ENCODE results near the gene WNT4.

DNA sequence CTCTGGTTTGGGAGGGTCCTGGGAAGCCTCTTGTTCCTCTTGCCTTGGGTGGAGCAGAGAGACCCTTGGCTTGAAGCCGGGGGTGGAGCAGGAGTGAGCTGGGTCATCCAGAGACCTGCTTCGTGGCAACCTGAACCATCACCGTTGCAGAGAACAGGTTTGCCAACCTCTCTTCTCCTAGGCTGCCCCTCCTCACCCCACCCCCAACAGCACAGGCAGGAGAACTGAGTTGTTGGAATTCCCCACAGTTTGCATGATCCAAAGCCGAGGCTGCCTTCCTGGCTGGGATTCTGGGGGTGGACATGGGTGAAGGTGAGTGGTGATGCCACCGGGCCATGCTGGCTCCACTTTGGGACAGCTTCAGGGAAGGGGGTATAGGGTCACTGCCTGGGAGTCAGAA lies 2.2 kb downstream of the WNT4 start:
- TF ChIP-seq CREB1 (CRISPR knock-in tag; IDR thresholded peaks at IDR 0.05) (no peak), CTCF (IDR thresholded peaks at IDR 0.05) (no peak), KAT7 (CRISPR knock-in tag; IDR thresholded peaks at IDR 0.05; ENCODE audit: borderline replicate concordance) (no peak), NR3C1 (CRISPR knock-in tag; conservative IDR thresholded peaks at IDR 0.05; ENCODE audit: low read depth) (no peak)
- TF ChIP-seq, protein P1, sequence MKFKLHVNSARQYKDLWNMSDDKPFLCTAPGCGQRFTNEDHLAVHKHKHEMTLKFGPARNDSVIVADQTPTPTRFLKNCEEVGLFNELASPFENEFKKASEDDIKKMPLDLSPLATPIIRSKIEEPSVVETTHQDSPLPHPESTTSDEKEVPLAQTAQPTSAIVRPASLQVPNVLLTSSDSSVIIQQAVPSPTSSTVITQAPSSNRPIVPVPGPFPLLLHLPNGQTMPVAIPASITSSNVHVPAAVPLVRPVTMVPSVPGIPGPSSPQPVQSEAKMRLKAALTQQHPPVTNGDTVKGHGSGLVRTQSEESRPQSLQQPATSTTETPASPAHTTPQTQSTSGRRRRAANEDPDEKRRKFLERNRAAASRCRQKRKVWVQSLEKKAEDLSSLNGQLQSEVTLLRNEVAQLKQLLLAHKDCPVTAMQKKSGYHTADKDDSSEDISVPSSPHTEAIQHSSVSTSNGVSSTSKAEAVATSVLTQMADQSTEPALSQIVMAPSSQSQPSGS (CRISPR knock-in tag; IDR thresholded peaks at IDR 0.05; ENCODE audit: borderline replicate concordance, low read depth) = no peak
- TF ChIP-seq, protein P2, sequence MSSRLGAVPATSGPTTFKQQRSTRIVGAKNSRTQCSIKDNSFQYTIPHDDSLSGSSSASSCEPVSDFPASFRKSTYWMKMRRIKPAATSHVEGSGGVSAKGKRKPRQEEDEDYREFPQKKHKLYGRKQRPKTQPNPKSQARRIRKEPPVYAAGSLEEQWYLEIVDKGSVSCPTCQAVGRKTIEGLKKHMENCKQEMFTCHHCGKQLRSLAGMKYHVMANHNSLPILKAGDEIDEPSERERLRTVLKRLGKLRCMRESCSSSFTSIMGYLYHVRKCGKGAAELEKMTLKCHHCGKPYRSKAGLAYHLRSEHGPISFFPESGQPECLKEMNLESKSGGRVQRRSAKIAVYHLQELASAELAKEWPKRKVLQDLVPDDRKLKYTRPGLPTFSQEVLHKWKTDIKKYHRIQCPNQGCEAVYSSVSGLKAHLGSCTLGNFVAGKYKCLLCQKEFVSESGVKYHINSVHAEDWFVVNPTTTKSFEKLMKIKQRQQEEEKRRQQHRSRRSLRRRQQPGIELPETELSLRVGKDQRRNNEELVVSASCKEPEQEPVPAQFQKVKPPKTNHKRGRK (CRISPR knock-in tag; IDR thresholded peaks at IDR 0.05; ENCODE audit: borderline replicate concordance) = no peak

Measured in WTC11 (cell line).